ENCODE data around the gene DRD4.

DRD4 gene

DNA sequence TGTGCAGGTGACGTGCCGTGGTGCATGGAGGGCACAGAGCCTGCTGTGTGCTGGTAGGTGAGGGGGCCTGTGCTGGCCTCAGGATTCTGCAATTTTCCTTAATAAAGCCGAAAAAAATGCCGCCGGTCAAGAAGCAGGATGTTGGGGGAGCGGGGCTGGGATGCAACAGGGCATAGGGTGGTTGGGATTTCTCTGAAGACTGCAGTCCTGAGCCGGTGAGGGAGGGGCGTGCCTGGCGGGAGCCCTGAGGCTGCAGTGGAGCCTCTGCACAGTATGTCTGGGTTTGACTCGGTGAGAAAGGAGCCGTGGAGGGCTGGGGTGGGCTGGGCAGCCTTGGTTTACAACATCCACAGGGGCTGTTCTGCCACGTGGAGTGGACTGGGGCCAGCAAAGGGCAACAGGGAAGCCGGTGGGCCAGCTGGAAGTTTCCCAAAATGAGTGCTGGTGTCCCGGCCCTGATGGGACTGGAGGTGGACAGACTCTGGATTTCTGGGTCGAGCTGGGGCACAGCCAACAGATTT lies 13.7 kb upstream of the DRD4 start:
- DNase-seq (ENCODE audit: low spot score), result no peak

- DNase-seq (ENCODE audit: low spot score), result peak; percentile 70
Measured at GRCh38 chr11:623999-624704, 12.9 kb upstream of the DRD4 start.

- no peak for DNase-seq (ENCODE audit: low spot score)
Measured at GRCh38 chr11:624705-625635, 12.1 kb upstream of the DRD4 start, which contains the start of gene CDHR5. TSS of gene CDHR5 (minus strand) at chr11:624955. CDS start at chr11:624902, 53 bp downstream.

DNA sequence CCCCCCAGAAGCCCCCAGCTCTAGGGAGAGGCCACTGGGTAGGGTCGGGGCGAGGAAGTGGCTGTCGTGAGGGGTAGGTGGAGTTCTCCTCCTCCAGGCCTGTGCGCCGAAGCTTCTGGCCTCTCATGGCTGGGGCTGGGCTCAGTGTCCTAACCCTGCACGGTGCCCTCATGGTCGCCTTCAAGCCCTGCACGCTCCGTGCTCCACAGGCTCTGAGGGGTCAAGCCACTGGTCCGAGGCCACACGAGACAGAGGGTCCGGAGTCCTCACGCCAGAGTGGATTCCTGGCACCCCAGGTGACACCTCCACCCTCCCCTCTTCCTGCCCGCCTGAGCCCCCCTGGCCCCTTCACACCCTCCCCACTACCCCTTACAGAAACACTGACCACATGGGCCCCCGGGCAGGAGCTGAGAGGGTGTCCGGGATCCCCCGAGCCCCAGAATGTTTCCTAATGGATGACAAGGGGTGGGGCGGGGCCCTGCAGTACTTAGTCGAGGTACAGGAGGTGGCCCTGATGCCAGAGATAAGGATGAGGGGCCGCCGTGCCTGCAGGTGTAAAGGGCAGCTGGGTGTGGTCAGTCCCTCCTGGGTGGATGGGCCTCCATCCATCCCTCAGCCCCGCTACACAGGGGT lies 11.3 kb upstream of the DRD4 start:
- no peak for DNase-seq (ENCODE audit: low spot score)

DNA sequence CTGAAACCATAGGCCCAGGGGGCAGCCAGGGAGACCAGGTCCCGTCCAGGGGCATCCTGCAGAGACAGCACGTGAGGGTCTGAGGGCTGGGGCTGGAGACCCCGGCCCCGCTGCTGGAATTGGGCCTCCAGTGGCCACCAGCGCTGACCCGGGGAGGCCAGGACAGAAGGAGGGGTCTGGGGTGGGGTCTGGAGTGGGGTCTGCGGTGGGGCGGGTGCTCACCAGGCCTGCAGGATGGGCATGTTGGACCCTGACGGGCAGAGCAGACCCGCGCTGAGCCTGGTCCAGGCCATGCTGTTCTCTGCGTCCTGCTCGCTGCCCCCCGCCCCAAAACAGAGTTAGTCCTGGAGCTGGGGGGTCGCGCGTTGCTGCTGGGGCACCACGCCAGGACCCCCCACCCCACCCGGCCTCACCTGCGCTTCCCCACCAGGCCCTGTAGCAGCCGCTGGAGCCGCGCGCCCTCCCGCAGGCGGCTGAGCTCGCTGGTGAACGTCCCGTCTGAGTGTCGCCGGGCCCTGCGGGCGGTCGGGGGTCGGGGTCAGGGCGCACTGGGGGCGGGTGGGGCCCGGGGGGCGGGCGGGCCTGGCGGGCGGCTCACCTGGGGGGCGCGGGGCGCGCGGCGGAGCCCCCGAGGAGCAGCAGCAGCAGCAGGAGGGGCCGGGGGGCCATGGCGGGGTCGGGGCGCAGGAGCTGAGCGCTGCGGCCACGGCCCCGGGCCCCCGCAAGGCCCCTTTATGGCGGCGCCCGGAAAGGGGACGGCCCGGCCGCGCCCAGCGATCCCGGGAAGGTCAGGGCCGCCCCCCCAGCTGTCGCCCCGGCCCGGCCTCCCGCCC lies 10.4 kb upstream of the DRD4 start, which contains the start of gene SCT:
Gene SCT, minus strand, starts transcription at position 707 of the 833 bp plus-strand sequence. Its CDS starts 38 bp downstream, at position 669.
- DNase-seq (ENCODE audit: low spot score), result no peak

DNA sequence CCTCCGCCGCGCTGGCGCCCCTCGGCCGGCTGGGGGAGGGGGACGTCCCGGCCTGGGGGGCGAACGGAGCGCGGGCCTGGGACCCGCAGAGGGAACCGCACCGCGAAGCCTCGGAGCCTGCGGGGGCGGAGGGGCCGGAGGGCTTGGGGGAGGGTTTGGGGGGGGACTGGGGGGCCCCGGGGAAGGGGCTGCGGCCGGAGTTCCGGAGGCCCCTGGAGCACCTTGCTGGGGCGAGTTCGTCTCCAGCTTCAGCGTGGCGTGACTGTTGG lies 9.8 kb upstream of the DRD4 start:
- no peak for DNase-seq (ENCODE audit: low spot score)

DNA sequence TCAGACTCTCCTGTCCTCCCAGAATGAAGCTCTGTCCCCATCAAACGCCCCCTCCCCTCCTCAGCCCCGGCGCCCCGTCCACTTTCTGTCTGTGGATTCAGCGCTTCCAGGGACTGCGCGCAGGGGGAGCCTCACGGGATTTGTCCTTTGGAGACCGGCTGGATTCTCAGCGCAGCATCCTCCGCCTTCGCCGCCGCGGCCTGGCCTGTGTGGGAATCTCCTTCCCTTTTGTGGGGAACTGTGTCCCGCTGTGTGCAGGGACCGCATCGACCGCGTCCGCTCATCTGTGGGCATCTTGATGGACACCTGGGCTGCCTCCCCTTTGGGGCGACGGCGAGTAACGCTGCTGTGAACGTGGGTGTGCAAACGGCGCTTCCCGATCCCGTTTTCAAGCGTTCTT lies 9.0 kb upstream of the DRD4 start:
- no peak for DNase-seq (ENCODE audit: low spot score)

- DNase-seq (ENCODE audit: low spot score), result no peak
Measured at GRCh38 chr11:629237-629583, 7.9 kb upstream of the DRD4 start.

DNA sequence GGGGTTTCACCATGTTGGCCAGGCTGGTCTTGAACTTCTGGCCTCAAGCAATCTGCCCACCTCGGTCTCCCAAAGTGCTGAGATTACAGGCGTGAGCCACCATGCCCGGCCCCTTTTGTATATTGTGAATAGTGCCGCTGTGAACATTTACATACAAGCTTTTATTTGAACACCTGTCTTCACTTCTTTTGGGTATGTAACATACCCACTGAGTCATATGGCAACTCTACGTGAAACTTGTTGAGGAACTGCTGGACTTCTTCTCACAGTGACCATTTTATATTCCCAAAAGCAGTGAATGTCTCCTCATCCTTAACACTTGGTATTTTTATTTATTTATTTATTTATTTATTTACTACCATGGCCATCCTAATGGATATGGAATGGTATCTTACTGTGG lies 6.2 kb upstream of the DRD4 start:
- no peak for DNase-seq (ENCODE audit: low spot score)

DNA sequence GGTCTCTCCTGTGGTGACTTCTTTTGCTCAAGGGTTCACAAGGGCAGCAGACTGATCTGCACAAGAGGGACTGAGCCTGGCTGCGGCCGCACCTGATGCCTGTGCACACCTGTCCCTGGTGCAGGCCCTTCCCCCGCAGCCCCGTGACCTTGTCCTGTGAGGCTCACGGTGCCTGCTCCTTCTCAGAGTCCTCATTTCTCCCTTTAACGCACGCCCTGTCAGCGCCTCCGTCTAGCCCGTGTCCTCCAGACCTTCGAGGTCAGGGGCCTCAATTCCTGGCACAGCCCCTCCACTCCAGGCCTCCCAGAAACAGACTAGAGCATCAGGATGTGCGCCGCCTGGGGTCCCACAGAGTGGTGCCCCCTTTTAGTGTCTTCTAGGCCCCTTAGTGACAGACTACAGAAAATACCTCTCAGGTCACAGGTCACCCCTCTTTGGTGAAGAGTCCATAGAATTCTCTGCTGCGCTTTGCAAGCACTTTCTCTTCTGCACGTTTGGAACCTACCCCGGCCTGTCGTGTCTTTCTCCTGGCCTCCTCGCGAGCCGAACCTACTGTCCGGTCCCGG lies 1.0 kb upstream of the DRD4 start:
- DNase-seq (ENCODE audit: low spot score), result no peak

DNA sequence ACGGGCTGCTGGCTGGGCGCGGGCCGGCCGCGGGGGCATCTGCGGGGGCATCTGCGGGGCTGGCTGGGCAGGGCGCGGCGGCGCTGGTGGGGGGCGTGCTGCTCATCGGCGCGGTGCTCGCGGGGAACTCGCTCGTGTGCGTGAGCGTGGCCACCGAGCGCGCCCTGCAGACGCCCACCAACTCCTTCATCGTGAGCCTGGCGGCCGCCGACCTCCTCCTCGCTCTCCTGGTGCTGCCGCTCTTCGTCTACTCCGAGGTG lies 194 bp downstream of the DRD4 start:
- DNase-seq (ENCODE audit: low spot score), result no peak

GRCh38 chr11:637593-638521 lies 788 bp downstream of the DRD4 start:
- DNase-seq (ENCODE audit: low spot score), result no peak

DNA sequence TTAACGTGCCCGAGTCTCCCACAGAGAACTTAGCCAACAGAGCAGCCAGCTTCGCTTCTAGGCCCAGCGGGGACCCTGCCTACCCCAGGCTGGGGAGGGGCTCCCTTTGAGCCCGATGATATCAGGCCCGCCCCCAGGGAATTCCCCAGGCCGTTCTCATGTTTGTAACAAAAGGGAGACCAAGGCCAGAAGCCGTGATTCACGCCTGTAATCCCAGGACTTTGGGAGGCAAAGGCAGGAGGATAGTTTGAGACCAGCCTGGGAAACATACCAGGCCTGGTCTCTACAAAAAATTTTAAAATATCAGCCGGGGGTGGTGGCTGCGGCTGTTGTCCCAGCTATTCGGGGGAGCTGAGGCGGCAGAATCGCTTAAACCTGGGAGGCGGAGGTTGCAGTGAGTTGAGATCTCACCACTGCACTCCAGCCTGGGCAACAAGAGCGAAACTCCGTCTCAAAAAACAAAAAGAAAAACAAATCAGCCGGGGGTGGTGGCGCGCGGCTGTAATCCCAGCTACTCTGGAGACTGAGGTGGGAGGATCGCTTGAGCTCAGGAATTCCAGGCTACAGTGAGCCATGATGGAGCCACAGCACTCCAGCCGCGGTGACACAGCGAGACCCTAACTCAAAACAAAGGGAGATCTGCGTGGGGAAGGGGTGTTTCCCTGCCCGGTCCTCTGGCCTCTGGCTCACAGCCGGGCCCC lies 1.7 kb downstream of the DRD4 start:
- DNase-seq (ENCODE audit: low spot score), result no peak

DNA sequence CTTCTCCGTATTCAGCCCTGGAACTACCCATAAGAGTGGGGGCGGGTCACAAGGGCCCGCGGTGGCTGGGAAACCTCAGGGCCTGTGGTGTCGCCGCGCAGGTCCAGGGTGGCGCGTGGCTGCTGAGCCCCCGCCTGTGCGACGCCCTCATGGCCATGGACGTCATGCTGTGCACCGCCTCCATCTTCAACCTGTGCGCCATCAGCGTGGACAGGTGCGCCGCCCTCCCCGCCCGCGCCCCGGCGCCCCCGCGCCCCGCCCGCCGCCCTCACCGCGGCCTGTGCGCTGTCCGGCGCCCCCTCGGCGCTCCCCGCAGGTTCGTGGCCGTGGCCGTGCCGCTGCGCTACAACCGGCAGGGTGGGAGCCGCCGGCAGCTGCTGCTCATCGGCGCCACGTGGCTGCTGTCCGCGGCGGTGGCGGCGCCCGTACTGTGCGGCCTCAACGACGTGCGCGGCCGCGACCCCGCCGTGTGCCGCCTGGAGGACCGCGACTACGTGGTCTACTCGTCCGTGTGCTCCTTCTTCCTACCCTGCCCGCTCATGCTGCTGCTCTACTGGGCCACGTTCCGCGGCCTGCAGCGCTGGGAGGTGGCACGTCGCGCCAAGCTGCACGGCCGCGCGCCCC lies 2.4 kb downstream of the DRD4 start:
- DNase-seq (ENCODE audit: low spot score), result no peak

GRCh38 chr11:640021-640706 lies 3.1 kb downstream of the DRD4 start:
- no peak for DNase-seq (ENCODE audit: low spot score)

- DNase-seq (ENCODE audit: low spot score), result no peak
Measured at GRCh38 chr11:641806-642370, 4.8 kb downstream of the DRD4 start.

DNA sequence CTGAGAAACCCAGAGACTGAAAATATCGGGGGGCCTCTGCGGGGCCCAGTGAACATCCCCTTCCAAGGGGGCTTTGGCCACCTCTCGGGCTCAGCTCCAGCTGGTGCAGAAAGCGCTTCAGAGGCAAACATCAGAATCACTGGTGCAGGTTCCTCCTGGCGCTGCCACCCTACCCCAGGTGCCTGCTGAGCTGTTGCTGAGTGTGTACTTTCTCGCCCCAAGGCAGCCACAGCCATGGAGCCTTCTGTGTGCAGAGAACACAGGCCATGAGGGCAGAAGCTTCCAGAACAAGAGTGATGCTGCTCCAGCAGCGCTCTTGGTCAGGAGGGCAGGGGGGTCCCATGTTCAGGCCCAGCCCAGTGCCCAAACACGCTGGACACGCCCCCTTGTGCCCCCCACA lies 6.3 kb downstream of the DRD4 start:
- DNase-seq (ENCODE audit: low spot score), result no peak

- DNase-seq (ENCODE audit: low spot score), result no peak
Measured at GRCh38 chr11:643849-644738, 7.0 kb downstream of the DRD4 start.
